GM12891 (cell line): ENCODE results near the gene EIF4B.
A peak's percentile ranks its signal among the peaks of the same experiment; 100 is the strongest.
"Not testable (repeated sequence)": the region's sequence is repeated elsewhere in the genome, so short reads cannot be mapped to it uniquely, and the experiment has no call there.

ENCODE experiments used
- DNase-seq: peaks from one replicate; pipeline ENCODE4 v3.0.0; 2011; ENCODE audit warnings: low spot score; ENCODE audit not compliant: insufficient read length
- FAIRE-seq: peaks from 2 replicates; lab custom pipeline; 2011; peaks lifted over from hg19 to GRCh38; lab: Jason Lieb, UNC
- PAX5 ChIP-seq: IDR thresholded peaks from 2 replicates; pipeline ENCODE4 v1.6.1; 2011; ENCODE audit warnings: low read length, moderate library complexity, mild to moderate bottlenecking; ENCODE audit not compliant: insufficient read depth, severe bottlenecking
- POLR2A ChIP-seq: IDR thresholded peaks from 2 replicates; pipeline ENCODE4 v1.6.1; 2011; ENCODE audit warnings: low read depth, low read length, control low read depth
- POLR2AphosphoS5 ChIP-seq: IDR thresholded peaks from 2 replicates; pipeline ENCODE4 v1.6.1; 2011; ENCODE audit warnings: low read depth, low read length, control low read depth
- POU2F2 ChIP-seq: IDR thresholded peaks from 2 replicates; pipeline ENCODE4 v1.6.1; 2011; ENCODE audit warnings: low read depth, mild to moderate bottlenecking, control low read depth, low read length, moderate library complexity
- SPI1 ChIP-seq: IDR thresholded peaks from 2 replicates; pipeline ENCODE4 v1.6.1; 2011; ENCODE audit warnings: low read depth, low read length, control low read depth
- TAF1 ChIP-seq: IDR thresholded peaks from 2 replicates; pipeline ENCODE4 v1.6.1; 2011; ENCODE audit warnings: low read depth, low read length, control low read depth

EIF4B gene

DNA sequence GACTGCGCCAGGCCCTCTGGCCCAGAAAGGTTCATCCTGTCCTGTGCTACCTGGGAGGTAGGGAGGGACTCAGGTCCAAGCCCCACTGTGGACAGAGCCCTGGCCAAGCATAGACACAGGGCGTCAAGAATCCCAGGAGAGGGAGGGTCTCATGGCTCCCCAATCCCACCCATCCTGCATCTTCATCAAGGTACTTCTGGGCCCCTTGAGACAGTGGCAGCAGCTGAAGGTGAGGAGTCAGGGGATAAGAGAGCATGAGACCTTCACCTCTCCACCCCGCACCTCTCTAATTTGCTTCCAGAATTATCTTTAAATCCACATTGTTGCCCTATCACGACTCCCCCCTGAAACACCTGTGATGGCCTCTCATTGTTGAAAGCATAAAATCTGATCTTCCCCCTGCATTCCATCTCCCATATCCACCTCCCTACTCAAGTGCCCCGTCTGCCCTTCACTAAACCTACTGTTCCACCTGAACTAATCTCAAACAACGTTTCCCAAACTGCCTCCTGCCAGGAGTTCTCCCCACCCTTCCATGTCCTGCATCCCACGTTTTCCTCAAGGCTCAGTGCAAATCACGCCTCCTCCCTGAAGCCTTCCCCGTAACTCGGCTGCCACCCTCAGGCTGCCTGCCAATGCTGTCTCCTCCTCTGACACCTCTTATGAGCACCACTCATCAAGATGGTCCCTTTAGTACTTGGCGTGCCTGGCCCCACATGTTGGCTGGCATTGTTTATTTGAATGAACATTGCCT is 30.3 kb upstream of the EIF4B start:
- DNase-seq (no peak), FAIRE-seq (no peak)
- TF ChIP-seq POLR2AphosphoS5 (no peak), TAF1 (no peak), POLR2A (no peak), SPI1 (no peak), PAX5 (no peak), POU2F2 (no peak)

DNA sequence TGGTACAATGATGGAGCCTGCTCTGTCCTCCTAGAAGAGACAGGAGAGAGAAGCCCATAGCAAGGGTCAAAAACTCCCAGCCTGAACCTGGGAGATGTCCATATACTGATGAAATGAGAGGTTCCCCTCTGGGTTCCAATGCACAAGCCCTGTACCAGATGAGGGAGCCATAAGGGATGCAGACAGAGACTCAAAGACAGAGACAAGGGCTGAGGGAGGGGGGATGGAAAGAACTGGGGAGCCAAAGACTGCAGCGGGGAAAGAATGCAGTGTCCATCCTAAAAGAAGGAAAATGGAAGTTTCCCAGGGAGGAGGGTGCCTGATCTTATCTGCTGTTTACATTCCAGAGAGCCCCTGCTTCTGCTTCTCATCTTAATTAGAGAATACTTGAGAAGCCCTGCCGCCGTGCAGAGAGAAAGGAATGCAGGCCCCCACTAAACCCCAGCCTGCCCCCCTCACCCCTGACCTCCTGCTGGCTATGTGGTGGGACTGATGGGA is 29.6 kb upstream of the EIF4B start:
- DNase-seq (no peak), FAIRE-seq (no peak)
- no peak for TF ChIP-seq TAF1
- no peak for TF ChIP-seq SPI1
- no peak for TF ChIP-seq POLR2A
- no peak for TF ChIP-seq POU2F2

DNA sequence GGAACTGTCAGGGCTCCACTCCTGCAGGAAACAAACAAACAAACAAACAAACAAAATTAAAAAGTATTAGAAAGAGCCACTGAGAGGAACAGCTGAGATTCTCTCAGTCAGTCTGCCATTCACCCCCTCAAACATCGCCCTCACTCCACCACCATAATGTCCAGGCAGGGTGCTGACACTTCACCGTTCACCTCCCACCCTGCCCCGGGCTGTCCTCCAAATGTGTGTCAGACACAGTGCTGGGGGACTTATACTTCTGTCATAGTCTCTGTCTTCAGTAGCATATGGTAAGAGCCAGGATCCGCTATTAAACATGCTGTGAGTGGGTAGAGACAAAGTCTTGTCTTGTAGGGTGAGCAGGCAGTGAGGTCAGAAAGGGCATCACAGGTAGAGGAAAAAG is 29.1 kb upstream of the EIF4B start:
- TF ChIP-seq SPI1 (no peak), POLR2AphosphoS5 (no peak), POU2F2 (no peak), TAF1 (no peak), PAX5 (no peak), POLR2A (no peak)
- no peak for FAIRE-seq
- no peak for DNase-seq

DNA sequence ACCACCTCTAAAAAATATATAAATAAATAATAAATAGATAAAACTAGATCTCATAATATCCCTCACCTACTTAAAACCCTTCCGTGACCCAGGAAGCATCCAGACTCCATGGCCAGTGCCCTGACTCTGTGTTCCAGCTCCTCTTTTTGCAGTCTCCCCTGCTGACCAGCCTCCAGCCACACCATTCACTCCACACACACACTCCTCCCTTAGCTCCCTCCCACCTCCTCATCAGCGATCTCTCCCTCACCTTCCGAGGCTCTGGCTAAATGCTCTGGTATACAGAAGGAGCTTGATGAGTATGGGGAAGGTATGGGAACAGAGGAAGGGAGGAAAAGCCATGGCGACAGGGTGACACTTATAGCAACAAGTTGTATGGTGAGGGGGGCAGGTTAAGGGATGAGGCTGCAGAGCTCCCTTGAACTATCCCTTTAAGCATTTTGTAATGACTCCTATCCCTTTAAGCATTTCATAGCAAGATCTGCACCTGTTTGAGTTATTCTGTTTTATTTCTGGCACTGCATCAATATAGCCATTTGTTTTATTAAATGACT is 26.1 kb upstream of the EIF4B start:
- no peak for DNase-seq
- FAIRE-seq = no peak
- TF ChIP-seq POLR2A (no peak), TAF1 (no peak), SPI1 (no peak), PAX5 (no peak), POU2F2 (no peak), POLR2AphosphoS5 (no peak)

DNA sequence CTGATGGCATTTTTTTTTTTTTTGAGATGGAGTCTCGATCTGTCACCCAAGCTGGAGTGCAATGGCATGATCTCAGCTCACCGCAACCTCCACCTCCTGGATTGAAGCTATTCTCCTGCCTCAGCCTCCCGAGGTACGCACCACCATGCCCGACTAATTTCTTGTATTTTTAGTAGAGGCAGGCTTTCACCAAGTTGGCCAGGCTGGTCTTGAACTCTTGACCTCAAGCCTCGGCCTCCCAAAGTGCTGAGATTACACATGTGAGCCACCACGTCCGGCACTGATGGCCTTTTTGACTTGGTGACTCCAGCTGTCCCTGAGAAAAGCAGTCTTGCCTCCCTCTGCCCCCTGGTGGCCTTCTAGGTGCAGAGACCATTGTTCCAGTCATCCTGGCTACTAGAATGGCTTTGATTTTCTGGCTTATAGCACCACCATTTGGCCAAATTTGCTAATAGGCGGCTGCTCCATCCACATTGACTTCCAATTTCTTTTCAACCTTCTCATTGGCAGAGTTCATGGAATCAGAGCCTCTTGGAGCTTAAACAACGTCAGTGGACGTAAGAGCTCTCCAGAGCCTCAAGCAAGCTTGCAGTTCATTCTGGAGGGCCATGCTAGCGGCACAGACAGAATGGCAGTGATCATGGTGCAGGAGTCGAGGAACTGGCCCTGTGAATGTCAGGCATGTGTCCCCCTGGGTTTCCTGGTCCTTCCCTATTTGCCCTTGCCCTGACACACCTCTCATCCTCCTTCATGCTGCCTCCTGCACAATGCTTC is 25.4 kb upstream of the EIF4B start:
- peak; percentile 84 for FAIRE-seq
- peak; percentile 64 for DNase-seq
- no peak for TF ChIP-seq POLR2A
- TF ChIP-seq SPI1 = no peak
- TF ChIP-seq TAF1 = no peak
- no peak for TF ChIP-seq PAX5
- no peak for TF ChIP-seq POU2F2
- TF ChIP-seq POLR2AphosphoS5 = no peak

DNA sequence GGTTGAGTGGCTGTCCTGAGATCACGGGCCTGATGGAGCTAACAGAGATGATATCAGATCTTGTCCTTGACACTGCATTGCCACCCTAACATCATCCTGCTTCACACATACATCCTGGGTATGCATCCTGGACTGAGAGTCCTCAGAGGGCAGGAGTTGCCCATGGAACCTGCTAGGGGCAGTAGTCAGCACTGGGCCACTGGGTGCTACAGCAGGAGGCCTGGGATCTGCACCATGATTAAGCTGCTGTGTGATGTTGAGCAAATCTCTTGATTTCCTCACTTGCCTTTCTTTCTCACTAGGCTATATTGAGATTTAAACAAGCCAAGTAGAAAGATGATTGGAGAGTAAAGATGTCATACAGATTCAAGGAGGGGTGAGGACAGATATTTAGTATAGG is 22.1 kb upstream of the EIF4B start:
- DNase-seq = no peak
- no peak for FAIRE-seq
- TF ChIP-seq PAX5 = no peak
- TF ChIP-seq POU2F2 = no peak
- no peak for TF ChIP-seq SPI1
- no peak for TF ChIP-seq POLR2A
- TF ChIP-seq POLR2AphosphoS5 = no peak
- TF ChIP-seq TAF1 = no peak

DNA sequence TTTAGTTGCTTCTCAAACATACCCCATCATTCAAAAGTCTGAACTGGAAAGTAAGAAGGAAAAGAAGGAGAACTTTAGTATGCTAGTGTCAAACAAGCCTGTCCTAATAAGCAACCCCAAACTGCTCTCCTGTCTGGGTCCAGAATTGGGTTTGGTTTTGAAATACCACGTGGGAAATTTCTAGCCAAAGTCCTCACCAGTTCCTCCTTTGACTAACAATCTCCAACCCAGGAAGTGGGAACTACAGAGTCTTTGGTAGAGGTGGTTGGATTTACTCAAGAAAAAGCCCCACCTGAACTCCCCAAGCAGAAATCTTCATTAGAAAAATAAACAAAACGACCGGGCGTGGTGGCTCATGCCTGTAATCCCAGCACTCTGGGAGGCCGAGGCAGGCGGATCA is 17.4 kb upstream of the EIF4B start:
- TF ChIP-seq SPI1 (peak; percentile 25; the same call in 1 of the 2 replicates), POLR2AphosphoS5 (no peak), POU2F2 (no peak)
- DNase-seq (no peak), FAIRE-seq (no peak)

DNA sequence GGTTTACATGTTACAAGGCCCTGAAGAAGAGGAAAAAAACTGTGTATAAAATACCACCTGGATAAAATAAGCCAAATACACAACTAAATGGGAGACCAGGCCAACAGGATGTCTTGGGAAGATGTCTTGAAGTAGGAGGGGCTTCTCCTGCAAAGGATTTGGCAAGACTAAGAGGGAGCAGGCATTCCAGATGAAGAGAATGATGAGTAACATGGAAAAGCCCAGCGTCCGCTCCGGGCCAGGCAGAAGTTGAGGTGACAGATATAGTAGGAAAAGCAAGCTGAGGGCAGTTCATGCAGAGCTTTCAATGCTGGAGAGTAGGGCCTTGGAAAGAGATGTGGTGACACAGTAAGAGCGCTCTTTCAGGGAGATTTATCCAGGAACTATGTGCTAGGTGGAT is 16.1 kb upstream of the EIF4B start:
- DNase-seq = no peak
- FAIRE-seq = no peak
- TF ChIP-seq TAF1 (no peak), PAX5 (no peak), SPI1 (no peak), POLR2AphosphoS5 (no peak), POU2F2 (no peak), POLR2A (no peak)

DNA sequence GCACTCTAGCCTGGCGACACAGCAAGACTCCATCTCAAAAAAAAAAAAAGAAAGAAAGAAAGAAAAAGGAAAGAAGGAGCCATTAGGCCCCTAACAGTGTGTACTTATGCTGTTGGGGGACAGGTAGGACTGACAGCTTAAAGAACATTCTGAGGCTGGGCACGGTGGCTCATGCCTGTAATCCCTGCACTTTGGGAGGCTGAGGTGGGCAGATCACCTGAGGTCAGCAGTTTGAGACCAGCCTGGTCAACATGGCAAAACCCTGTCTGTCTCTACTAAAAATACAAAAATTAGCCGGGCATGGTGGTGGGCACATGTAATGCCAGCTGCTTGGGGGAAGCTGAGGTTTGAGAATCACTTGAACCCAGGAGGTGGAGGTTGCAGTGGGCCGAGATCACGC is 14.0 kb upstream of the EIF4B start:
- FAIRE-seq, DNase-seq: not testable (repeated sequence)
